HTERT RPE-1 (cell line): ENCODE data around the gene AP4B1.

Source experiments
- in situ Hi-C: fragments of 300-500 bp; cut with MboI; formaldehyde crosslinking; loops from 4 replicates; pipeline ENCODE4 v1.14.3; 2020; ENCODE audit warnings: low sequenced_read_pairs

The AP4B1 gene

GRCh38 chr1:113930499-113931161, 26.0 kb upstream of the AP4B1 start:
- in situ Hi-C loops: no loop called here

GRCh38 chr1:113929750-113930498, 25.3 kb upstream of the AP4B1 start:
- in situ Hi-C loops: no loop called here

- in situ Hi-C loops: no loop called here
Observed at GRCh38 chr1:113928941-113929749, 24.5 kb upstream of the AP4B1 start, which contains the start of gene HIPK1. Gene HIPK1 (plus strand): TSS chr1:113929324.

- in situ Hi-C loops: no loop called here
Observed at GRCh38 chr1:113928187-113928930, 23.8 kb upstream of the AP4B1 start.

- in situ Hi-C loops: no loop called here
Observed at GRCh38 chr1:113924473-113924872, 19.9 kb upstream of the AP4B1 start.

DNA sequence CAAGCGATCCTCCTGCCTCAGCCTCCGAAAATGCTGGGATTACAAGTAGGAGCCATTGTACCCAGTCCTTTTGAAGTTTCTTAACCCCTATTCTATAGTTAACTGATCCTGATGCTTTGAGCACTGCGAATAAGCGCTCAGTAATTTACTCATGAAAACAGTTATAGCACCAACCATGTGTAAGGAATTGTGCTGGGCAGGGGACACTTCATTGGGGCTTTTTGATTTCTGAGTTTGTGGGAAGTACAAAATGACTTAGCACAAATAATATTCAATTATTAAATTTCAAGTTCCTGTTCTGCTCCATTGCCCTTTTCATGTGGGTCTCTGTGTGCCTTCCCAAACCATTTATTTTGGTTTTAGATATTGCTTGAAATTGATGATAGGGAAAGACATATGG, 18.4 kb upstream of the AP4B1 start:
- in situ Hi-C loops: no loop called here

DNA sequence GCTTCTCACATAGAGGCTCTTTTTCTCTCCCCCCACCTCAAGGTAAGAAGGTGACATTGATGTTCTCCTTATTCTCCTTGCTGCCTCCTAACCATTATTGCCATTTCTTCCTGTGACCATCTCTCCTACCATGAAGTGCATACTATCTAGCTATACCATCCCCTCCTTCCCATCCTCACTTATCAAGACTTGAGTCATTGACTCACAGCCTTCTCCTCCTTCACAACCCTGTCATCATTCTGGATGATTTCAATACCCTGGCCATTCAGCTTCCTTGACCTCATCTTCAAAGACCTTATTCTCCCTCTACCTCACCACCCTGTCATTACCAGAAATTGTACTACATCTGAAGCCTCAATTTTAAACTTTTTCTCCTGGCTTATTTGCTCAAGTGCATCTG, 13.6 kb upstream of the AP4B1 start:
- in situ Hi-C loops: no loop called here

- in situ Hi-C loops: no loop called here
Observed at GRCh38 chr1:113917400-113918082, 12.9 kb upstream of the AP4B1 start.

DNA sequence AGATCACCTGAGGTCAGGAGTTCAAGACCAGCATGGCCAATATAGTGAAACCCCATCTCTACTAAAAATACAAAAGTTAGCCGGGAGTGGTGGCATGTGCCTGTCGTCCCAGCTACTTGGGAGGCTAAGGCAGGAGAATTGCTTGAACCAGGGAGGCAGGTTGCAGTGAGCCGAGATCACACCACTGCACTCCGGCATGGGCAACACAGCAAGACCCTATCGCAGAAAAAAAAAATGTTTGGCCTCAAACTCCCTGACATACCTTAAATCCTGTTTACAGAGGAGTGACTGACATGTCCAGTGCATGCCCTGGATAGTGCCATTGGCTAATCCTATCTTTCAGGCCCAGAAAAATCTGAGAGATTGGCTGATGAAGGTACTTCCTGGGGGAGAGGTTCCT, 12.4 kb upstream of the AP4B1 start:
- in situ Hi-C loops: no loop called here

DNA sequence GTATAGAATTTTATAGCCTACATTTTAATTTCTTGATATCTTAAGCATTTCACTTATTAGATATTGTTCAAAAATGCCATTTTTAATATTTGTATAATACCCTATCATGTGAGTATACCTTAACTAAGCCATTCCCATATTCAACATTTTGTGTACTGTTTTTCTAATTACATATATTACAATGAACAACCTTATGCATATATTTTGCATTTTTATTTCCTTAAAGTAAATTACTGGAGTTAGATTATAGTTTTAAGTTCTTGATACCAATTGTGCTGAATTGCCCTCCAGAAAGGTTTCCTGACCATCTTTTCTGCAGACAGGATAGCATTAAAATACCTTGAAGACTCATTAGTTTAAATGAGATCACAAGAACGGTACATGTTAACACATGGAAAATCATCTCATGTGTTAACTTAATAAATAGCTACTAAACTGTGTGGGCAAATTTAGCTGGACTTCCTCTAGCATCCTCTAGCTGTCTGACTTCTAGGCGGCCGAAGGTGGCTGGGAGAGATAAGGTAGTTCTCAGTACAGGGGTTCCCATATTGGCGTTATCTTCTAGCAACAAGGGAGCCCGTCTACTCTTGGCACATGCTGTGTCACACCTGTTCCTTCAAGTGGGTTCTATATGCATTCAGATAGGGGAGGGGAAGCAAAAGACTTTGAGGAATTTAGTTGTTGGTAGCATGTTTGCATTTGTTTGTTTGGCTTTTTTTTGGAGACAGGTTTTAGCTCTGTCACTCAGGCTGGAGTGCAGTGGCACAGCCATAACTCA, 9.5 kb upstream of the AP4B1 start:
- in situ Hi-C loops: no loop called here

DNA sequence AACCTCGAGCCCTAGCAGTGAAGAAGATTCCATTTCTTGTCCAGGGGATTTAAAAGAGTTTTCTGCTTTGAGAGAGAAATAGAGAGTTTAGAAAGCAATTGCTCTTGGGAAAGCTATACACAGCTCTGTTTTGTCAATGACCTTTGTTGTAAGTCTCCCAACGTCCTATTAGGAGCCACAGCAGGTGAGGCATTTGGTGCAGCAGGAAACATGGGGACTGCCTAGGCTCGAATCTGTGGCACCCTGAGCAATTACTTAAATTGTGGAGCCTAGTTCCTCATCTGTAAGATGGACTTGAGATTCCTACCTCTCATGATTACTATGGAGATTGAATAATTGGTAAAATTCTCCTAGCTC, 8.7 kb upstream of the AP4B1 start:
- in situ Hi-C loops: no loop called here

GRCh38 chr1:113912594-113913311, 8.2 kb upstream of the AP4B1 start:
- in situ Hi-C loops: no loop called here

DNA sequence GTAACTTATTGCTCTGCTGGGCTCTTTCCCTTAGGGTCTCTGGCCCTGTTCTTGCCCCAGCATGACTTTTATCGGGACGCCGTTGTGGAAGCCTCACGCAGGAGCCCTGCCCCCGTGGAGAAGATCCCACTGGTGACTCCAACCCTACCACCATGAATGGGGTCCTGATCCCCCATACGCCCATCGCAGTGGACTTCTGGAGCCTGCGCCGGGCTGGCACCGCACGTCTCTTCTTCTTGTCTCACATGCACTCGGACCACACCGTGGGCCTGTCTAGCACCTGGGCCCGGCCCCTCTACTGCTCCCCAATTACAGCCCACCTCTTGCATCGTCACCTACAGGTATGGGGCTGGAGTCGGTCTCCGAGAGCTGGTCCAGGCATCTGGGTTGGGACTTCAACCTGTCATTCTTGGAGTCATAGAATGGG, 849 bp upstream of the AP4B1 start:
- in situ Hi-C loops: no loop called here

- in situ Hi-C loops: no loop called here
Observed at GRCh38 chr1:113904293-113904673, 316 bp downstream of the AP4B1 start.

GRCh38 chr1:113903501-113904292, 902 bp downstream of the AP4B1 start:
- in situ Hi-C loops: no loop called here

DNA sequence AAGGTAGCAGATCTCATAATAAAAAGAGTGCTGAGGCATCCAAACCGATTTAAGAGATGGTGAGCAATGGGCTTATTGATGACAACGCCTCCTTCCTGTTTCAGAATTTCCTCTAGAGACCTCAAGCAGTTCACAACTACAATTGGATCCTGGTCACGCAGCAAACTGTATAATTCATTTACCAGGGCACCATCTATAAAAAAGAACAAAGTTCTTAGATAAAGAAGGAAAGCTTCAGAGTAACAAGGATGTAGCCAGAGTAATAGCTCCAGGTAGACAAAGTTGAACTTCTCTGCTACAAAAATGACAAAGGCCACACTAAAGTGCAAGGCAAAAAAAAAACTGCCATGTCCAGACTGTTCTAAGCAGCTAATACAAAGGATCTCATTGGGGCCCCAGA, 3.4 kb downstream of the AP4B1 start:
- in situ Hi-C loops: no loop called here

- in situ Hi-C loops: no loop called here
Observed at GRCh38 chr1:113899111-113899510, 5.5 kb downstream of the AP4B1 start.

- in situ Hi-C loops: no loop called here
Observed at GRCh38 chr1:113898241-113898814, 6.3 kb downstream of the AP4B1 start.
